A673 (cell line): ENCODE results near the gene ARSB. TPM values are rescaled to one million over a fixed set of nuclear protein-coding genes. Genes with fewer than 3 reads are reported as not detected.
"Not testable (repeated sequence)": the region's sequence is repeated elsewhere in the genome, so short reads cannot be mapped to it uniquely, and the experiment has no call there.

Experiments
- BruUV-seq: library from RNA; stranded (reverse); fragments of 400-500 nt; replicated peaks from 2 replicates; lab custom pipeline; 2021; lab: Mats Ljungman, UMichigan
- CTCF ChIA-PET: fragments of 300-600 bp; sonication (Branson Sonifier 250); formaldehyde crosslinking; loops from one replicate; lab custom pipeline; 2022; ENCODE audit warnings: antibody characterized with exemption; lab: Charles Lee
- POLR2A ChIA-PET: fragments of 300-600 bp; sonication (Branson Sonifier 250); formaldehyde crosslinking; loops from one replicate; lab custom pipeline; 2022; ENCODE audit warnings: antibody characterized with exemption; ENCODE audit not compliant: low non-redundant PET; lab: Charles Lee
- DNase-seq: peaks from one replicate; pipeline ENCODE4 v3.0.0-alpha.2; 2015; ENCODE audit warnings: low spot score
- H3K27ac ChIP-seq: fragments of 200-600 bp; sonication (generic); 2 replicates; pipeline ENCODE4 v1.5.1; 2016; ENCODE audit warnings: mixed run types, low read depth, mild to moderate bottlenecking, mixed read lengths, antibody characterized with exemption, low read length; ENCODE audit not compliant: poor library complexity, severe bottlenecking
- H3K27me3 ChIP-seq: fragments of 200-600 bp; sonication (generic); replicated peaks from 2 replicates; pipeline ENCODE4 v1.6.1; 2017; ENCODE audit warnings: mixed run types, low read depth, mild to moderate bottlenecking, mixed read lengths, antibody characterized with exemption, low read length; ENCODE audit not compliant: insufficient read depth, poor library complexity
- H3K36me3 ChIP-seq: fragments of 200-600 bp; sonication (generic); 2 replicates; pipeline ENCODE4 v1.6.1; 2016; ENCODE audit warnings: mixed run types, mild to moderate bottlenecking, mixed read lengths, antibody characterized with exemption, low read length; ENCODE audit not compliant: insufficient read depth, poor library complexity, severe bottlenecking
- H3K4me1 ChIP-seq: fragments of 200-600 bp; sonication (generic); 2 replicates; pipeline ENCODE4 v1.6.1; 2017; ENCODE audit warnings: mixed run types, mild to moderate bottlenecking, mixed read lengths, antibody characterized with exemption, low read length; ENCODE audit not compliant: insufficient read depth, poor library complexity, severe bottlenecking
- H3K4me3 ChIP-seq: fragments of 200-600 bp; sonication (generic); 2 replicates; pipeline ENCODE4 v1.5.1; 2016; ENCODE audit warnings: low read depth, mixed run types, mild to moderate bottlenecking, mixed read lengths, low read length; ENCODE audit not compliant: poor library complexity, severe bottlenecking
- H3K9me3 ChIP-seq: fragments of 200-600 bp; sonication (generic); 2 replicates; pipeline ENCODE4 v1.6.1; 2016; ENCODE audit warnings: mixed run types, low read depth, mild to moderate bottlenecking, mixed read lengths, antibody characterized with exemption, low read length; ENCODE audit not compliant: poor library complexity, severe bottlenecking
- CTCF ChIP-seq: fragments of 300-800, 200-600 bp; sonication (generic); conservative IDR thresholded peaks from 2 replicates; pipeline ENCODE4 v1.5.1; 2017; ENCODE audit warnings: low read depth, mild to moderate bottlenecking, antibody characterized with exemption, low read length, moderate library complexity, mixed read lengths
- EZH2 ChIP-seq: fragments of 200-600 bp; sonication (generic); IDR thresholded peaks from 2 replicates; pipeline ENCODE4 v1.6.1; 2017; ENCODE audit warnings: borderline replicate concordance, low read depth, mild to moderate bottlenecking, mixed read lengths, antibody characterized with exemption, low read length; ENCODE audit not compliant: poor library complexity, severe bottlenecking
- intact Hi-C: fragments of 100-400 bp; cut with micrococcal nuclease; formaldehyde crosslinking; loops from one replicate; pipeline ENCODE4 v1.10.0; 2022; ENCODE audit not compliant: unreplicated experiment
- total RNA-seq: library from RNA; stranded (reverse); gene quantifications from 2 replicates; pipeline ENCODE4 v1.2.3, GENCODE V29; 2021

ARSB gene
- total RNA-seq, 1 experiment from 2014 or later, result 16.8 TPM

GRCh38 chr5:78879516-78879915, 105.6 kb downstream of the ARSB start:
- TF ChIP-seq EZH2 (no peak), CTCF (no peak)
- no peaks in the 10 kb centered on the region for H3K4me1 ChIP-seq
- no peaks in the 10 kb centered on the region for H3K36me3 ChIP-seq
- H3K27me3 ChIP-seq, result no peaks in the 10 kb centered on the region
- intact Hi-C loops, result no loop called here
- no peak overlapping the region for H3K27ac ChIP-seq
- no TSS peak for BruUV-seq
- H3K4me3 ChIP-seq, result no peak overlapping the region
- ChIA-PET CTCF (no interaction called here), POLR2A (no interaction called here)
- H3K9me3 ChIP-seq, result no peaks in the 10 kb centered on the region
- no peak for DNase-seq

DNA sequence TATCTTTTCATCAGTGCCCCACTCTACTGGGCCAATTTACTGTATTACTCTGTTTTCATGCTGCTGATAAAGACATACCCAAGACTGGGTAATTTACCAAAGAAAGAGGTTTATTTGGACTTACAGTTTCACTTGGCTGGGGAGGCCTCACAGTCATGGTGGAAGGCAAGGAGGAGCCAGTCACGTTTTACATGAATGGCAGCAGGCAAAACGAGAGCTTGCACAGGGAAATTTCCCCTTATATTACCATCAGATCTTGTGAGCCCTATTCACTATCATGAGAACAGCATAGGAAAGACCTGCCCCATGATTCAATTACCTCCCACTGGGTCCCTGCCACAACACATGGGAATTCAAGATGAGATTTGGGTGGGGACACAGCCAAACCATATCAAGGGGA, 119.0 kb downstream of the ARSB start:
- H3K4me1 ChIP-seq, H3K27me3 ChIP-seq, intact Hi-C loops, BruUV-seq, H3K36me3 ChIP-seq, H3K9me3 ChIP-seq, H3K27ac ChIP-seq, H3K4me3 ChIP-seq, POLR2A ChIA-PET, DNase-seq, CTCF ChIA-PET: not testable (repeated sequence)

DNA sequence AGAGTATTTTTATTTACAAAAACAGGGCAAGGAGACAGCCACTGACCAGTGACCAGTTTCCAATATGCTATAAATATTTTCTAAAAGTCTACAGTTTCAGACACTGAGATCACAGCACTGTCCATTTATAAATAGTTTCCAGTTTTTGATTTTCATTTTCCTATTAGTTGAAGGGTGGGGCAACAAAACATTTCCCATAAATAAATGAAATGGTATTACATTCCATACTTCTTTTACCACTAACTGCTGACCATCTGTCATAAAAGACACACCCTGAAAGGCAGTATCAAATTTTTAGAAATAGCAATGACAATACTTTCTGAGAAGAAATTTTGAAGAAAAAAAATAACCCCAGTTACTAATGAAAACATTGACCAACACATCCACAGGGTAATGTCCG, 126.7 kb downstream of the ARSB start:
- TF ChIP-seq EZH2 (no peak), CTCF (no peak)
- CTCF ChIA-PET, result no interaction called here
- Histone ChIP-seq H3K27ac (no peak overlapping the region), H3K27me3 (no peaks in the 10 kb centered on the region), H3K9me3 (no peaks in the 10 kb centered on the region), H3K4me3 (no peak overlapping the region), H3K36me3 (no peaks in the 10 kb centered on the region), H3K4me1 (no peaks in the 10 kb centered on the region)
- BruUV-seq, result no TSS peak
- POLR2A ChIA-PET, result no interaction called here
- no peak for DNase-seq
- intact Hi-C loops, result no loop called here

DNA sequence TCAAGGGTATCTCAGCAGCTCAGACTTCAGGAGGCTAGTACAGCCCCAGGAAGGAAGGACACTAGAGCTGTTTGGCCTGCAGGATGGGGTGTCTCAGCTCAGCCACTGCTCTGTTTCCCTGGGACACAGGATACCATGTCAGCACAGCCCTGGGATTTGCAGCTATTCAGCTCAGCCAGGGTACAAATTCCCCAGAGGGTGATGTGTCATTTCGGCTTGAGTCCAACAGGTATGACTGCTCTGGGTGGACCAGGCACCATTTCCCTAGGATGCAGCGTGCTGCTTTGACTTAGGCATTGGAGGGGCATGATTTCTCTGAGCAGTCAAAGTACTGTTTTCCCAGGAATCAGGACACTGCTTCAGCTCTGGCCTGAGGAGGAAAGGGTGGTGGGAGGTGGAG, 130.1 kb downstream of the ARSB start:
- Histone ChIP-seq H3K4me3 (no peak overlapping the region), H3K27me3 (no peaks in the 10 kb centered on the region), H3K27ac (no peak overlapping the region), H3K4me1 (no peaks in the 10 kb centered on the region), H3K9me3 (no peaks in the 10 kb centered on the region), H3K36me3 (no peaks in the 10 kb centered on the region)
- ChIA-PET POLR2A (no interaction called here), CTCF (no interaction called here)
- DNase-seq, result no peak
- no peak for TF ChIP-seq EZH2
- TF ChIP-seq CTCF, result no peak
- intact Hi-C loops, result no loop called here
- no TSS peak for BruUV-seq

DNA sequence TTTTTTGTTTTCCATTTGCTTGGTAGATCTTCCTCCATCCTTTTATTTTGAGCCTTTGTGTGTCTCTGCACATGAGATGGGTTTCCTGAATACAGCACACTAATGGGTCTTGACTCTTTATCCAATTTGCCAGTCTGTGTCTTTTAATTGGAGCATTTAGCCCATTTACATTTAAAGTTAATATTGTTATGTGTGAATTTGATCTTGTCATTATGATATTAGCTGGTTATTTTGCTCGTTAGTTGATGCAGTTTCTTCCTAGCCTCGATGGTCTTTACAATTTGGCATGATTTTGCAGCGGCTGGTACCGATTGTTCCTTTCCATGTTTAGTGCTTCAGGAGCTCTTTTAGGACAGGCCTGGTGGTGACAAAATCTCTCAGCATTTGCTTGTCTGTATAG, 133.2 kb downstream of the ARSB start:
- DNase-seq, intact Hi-C loops, H3K4me3 ChIP-seq, H3K36me3 ChIP-seq, H3K27me3 ChIP-seq, POLR2A ChIA-PET, BruUV-seq, H3K9me3 ChIP-seq, H3K4me1 ChIP-seq, H3K27ac ChIP-seq, CTCF ChIA-PET: not testable (repeated sequence)
